ENCODE results near the gene ID4.
"Not testable (repeated sequence)": the region's sequence is repeated elsewhere in the genome, so short reads cannot be mapped to it uniquely, and the experiment has no call there.

The ID4 gene

DNA sequence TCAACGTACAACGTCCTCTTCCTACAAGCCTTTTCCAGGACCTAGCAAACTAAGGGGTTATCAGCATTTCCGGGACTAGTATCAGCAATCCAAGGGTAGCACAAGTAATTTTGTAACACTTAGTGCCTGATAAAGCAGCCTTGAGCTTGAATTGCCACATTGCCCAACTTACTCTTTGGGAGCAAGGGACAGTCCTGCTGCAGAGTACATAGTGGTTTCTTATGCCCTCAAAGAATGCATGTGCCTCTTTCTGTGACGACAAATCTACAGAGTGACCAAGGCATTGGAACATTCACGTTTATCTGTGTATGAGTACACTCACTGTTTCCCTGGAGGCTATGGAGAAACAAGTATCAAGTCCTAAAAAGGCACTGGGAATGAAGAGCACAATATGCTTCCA lies 3.2 kb upstream of the ID4 start:
- no peak for DNase-seq (ENCODE audit: low spot score)

DNA sequence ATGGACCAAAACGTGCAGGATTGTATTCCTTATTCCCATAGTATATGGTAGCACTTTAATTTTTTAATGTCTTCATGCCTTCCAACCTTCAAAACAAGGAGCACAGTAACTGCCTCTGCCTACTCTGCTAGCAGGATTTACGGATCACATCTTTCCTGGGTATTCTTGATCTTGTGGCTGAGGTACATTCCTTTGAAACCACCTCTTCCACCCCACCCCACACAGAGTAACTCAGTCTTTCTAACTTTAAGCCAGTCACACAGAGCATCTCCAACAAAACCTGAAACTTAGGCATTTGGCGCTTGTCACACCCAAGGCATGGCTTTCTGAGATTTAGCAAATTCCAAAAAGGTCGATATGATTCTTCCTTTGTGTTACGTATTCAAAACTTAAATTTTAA lies 2.3 kb upstream of the ID4 start:
- DNase-seq (ENCODE audit: low spot score) = no peak

DNA sequence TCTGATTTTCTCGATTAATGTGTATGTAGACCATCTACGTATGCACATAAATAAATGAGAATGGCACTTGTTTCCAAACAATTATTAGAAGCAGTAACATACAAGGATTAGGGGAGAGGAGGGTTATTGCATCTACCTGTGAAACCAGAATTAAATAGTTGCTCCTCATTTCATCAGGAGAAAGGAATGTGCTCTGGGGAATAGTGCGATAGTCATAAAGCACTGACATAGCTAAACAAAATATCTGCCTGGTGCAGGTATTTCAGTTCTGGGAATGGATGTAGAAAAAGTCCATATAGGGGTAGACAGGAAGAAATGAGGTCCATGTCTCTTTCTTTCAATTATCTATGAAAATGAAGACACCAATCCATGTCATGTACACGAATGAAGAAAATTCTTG lies 1.6 kb upstream of the ID4 start:
- DNase-seq (ENCODE audit: low spot score) = no peak

DNA sequence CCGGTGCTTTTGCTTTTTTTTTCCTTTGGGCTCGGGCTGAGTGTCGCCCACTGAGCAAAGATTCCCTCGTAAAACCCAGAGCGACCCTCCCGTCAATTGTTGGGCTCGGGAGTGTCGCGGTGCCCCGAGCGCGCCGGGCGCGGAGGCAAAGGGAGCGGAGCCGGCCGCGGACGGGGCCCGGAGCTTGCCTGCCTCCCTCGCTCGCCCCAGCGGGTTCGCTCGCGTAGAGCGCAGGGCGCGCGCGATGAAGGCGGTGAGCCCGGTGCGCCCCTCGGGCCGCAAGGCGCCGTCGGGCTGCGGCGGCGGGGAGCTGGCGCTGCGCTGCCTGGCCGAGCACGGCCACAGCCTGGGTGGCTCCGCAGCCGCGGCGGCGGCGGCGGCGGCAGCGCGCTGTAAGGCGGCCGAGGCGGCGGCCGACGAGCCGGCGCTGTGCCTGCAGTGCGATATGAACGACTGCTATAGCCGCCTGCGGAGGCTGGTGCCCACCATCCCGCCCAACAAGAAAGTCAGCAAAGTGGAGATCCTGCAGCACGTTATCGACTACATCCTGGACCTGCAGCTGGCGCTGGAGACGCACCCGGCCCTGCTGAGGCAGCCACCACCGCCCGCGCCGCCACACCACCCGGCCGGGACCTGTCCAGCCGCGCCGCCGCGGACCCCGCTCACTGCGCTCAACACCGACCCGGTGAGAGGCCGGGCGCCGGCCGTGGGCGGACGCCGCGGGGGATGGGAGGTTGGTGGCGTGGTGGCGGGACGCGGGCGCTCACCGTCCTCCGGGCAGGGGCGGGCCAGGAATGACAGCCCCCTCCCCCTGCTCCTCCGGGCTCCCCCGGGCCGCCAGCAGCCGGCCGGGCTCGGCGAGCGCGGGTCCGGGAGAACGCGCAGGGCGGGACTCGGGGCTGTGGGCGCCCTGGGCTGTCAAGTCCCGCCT lies 606 bp downstream of the ID4 start:
- DNase-seq (ENCODE audit: low spot score) = peak; percentile 9

DNA sequence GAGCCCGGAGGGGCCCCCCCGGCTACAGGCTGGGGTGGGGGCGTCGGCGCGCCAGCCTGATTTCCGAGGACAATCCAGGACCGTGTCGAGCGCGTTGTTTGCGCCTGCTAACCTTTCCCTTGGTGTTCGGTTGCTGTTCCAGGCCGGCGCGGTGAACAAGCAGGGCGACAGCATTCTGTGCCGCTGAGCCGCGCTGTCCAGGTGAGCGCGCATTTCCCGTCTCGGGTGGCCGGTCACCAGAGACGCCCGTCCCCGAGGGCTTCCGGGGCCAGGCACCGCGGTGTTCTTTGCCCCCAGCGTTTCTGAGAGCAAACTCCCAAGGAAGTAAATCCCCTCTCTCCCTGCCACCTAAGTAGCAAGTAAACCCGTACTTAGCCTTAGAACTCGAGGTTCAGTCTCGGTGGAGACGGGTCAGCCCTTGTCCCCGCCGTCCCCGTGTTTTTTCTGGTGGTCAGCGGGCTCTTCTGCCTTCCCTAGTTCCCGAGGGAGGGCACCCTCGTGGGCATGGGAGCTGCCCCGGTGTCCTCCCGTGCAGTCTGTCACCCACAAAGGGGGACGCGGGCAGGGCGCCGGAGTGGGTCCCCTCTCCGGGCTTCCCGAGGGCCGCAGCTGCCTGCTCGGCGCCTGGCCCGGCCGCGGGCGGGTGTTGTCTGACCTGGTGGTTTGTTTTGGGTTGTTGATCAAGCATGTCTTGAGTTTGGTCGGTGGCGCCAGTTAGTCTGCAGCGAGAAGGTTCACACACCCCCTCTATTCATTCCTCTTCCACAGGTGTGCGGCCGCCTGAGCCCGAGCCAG lies 1.5 kb downstream of the ID4 start:
- DNase-seq (ENCODE audit: low spot score) = peak; percentile 27

DNA sequence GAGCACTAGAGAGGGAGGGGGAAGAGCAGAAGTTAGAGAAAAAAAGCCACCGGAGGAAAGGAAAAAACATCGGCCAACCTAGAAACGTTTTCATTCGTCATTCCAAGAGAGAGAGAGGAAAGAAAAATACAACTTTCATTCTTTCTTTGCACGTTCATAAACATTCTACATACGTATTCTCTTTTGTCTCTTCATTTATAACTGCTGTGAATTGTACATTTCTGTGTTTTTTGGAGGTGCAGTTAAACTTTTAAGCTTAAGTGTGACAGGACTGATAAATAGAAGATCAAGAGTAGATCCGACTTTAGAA lies 2.0 kb downstream of the ID4 start:
- no peak for DNase-seq (ENCODE audit: low spot score)

DNA sequence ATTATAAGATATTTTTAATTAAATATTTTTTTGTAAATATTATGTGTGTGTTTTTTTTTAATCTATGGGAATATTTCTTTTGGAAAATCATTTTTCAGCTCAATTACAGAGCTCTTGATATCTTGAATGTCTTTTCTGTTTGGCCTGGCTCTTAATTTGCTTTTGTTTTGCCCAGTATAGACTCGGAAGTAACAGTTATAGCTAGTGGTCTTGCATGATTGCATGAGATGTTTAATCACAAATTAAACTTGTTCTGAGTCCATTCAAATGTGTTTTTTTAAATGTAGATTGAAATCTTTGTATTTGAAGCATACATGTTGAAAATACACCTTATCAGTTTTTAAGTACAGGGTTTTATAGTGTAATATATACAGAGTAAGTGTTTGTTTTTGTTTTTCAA lies 2.6 kb downstream of the ID4 start:
- DNase-seq (ENCODE audit: low spot score) = no peak

DNA sequence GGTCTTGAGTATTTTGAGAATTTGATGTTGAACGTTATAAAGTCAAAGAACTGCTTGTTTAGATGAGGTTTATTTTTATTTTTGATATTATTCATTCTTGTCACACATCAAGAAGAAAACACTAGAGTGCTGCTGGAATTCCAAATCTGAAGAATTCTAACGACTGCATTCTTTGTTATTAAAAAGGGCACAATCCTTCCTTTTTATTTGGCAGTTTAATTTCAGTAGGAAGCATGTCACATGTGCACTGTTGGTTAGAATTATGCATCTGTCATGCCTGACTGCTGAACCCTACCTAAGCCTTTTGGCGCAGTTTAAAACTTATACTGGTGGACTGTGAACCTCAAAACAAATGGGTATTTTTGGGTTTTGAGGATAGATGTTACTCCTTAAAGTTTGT lies 4.0 kb downstream of the ID4 start:
- DNase-seq (ENCODE audit: low spot score) = no peak

DNA sequence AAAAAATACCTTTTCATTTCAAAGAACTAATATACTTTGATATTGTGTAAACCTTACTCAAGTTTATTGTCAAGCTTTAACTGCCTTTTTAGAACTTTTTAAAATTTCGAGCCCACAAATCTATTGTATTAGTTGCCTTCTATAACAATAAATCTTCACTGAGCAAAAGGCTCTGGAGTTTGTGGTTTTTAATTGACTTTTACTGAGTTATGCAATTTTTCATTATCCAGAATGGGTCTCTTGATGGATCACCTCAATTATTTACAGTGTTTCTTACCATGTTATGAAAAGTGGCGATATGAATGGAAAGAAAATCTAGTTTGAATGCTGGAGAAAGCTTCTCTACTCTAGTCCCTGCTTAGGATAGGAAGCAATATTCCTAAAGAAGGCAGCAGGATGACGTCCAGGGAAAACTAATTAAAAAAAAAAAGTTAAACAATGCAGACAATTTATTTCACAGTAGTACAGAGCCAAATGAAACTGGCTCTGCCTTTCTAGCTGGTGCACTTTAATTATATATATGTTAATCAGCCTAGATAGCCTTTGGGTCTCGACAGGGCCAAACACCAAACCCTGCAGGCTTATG lies 5.0 kb downstream of the ID4 start:
- no peak for DNase-seq (ENCODE audit: low spot score)

DNA sequence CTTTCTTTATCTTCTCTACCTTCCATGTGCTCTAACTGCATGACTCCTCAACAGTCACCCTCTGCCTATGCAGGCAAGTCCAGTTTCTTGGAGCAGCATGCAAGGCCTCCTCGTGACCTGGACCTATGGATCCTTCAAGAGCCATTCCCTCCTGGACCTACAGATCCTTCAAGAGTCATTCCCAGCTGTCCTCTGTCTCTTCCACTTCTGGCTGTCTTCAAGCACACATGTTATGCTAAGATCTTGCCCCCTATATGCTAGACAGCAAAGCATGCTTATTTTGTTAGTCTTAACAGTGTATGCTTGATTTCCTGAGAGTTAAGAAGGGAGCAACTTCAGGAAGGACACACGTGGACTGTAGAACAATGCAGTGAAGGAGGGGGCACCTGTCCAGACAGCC lies 7.5 kb downstream of the ID4 start:
- no peak for DNase-seq (ENCODE audit: low spot score)

DNA sequence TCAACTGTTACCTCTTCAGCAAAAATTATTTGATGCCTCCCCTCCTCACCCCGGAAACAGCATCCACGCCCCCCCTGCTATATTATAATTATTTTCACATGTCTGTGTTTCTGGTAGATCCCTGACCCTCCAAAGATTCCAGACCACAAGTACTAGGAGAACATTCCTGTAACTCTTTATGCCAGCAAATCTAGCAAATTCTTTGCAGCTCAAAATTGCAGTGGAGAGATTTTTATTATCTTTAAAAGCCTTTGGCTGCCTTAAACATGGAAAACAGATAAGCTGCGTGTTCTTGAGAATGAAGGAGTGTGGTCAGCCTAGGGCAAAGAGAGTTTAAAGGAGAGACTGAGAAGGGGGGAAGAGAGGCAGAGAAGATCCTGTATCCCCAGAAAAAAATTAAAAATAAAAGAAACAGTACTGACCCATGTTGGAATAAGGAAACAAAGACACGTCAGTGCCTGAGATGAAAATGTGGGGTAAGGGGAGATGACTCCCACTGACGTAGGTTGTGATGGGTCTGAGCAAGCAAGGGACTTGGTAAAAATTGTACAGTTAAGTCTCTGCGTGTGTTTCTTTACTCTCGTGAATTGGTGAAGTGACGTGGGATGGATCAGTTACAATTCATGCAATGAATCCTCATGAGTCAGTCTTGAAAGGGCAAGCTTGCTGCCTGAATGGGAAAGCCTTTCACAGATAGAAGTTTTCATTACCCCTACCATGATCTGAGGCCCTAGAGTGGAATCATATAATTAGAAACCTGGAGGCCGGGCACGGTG lies 8.3 kb downstream of the ID4 start:
- DNase-seq (ENCODE audit: low spot score) = no peak

DNA sequence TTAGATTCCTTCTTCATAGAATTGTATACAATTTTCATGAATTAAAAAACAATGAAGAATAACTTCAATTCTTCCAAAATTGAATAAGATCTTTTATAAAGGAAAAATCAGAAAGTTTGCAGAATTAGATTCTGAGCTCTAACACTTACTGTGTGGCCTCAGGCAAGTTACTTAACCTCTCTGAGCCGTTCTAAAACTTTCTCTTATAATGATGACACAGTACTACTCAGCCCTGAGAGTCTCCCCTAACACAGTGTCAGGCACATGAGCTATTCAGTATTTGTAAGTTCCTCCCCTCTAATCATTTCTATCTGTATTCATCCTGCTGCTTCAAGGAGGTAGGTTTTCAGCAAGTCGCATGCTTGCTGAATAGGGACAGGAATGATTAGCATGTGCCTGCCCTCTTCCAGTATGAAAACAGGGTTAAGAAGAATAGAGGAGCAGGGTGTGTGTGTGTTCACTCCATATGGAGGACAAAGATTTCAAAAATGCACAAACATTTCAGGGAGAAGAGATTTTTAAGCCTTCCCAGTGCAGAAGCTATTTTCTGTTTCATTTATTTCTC lies 11.4 kb downstream of the ID4 start:
- DNase-seq (ENCODE audit: low spot score) = no peak

DNA sequence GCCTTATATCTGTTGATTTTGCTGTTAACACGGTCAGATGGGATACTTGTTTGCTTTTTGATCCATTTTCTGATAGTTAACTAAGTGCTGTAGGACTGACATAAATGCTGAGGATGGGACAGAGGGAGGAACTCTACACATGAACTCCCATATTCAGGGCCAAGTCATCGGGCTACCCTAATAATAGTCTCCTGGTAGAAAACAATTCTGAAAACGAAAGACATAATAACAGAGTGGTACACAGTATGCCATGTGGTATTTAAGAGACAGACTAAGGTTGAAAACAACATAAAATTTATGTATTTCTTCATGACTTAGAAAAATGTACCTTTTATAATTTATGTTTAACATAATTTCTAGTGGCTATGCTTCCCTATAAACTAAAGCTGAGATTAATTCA lies 12.0 kb downstream of the ID4 start:
- no peak for DNase-seq (ENCODE audit: low spot score)

DNA sequence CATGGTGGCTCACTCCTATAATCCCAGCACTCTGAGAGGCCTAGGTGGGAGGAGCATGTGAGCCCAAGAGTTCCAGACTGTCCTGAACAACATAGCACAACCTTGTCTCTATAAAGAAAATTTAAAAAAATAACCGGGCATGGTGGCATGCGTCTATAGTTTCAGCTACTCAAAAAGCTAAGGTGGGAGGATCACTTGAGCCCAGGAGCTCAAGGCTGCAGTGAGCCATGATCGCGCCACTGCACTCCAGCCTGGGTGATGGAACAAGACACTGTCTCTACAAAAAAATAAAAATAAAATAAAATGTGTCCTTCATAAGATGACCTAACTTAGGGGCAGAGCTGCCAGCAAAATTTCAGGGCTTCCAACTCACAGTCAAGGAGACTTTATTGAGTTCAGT lies 12.6 kb downstream of the ID4 start:
- DNase-seq (ENCODE audit: low spot score) = no peak

DNA sequence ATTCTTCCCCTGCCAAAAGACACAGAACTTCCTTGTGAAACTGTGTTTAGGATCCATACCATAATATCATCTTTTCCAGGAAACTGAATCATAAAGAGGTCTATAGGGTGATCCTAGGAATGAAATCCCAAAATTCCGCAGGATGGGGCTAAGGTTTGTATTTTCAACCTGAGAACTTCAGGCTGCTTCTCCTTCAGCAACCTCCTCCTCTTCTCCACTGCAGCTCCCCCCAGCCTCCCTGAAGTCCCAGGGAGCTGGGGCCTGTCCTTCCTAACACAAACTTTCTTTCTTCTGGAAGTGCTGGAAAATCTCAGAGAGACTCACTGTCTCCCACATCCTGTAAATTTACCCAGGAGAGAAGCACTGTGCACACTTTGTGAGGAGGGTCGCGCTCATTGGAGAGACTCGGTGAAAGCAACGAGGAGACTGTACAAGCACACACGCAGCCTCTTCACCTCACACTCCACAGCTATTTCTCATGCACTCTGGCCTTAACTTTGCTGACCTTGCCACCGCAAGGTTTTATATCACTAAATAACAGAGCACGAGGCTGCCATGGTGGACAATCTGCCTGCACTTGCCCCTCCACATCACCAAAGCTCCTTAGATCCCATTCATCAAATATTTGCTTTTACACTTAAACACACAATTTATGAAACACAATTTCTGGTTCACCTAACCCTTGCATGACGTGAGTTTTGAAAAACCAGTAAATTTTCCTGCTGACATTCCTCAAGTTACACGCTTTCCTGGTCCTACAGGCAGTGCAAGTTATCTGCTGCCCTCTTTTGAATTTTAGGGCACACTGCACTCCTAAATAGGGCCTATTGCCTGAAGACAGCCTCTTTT lies 14.3 kb downstream of the ID4 start:
- peak; percentile 6 for DNase-seq (ENCODE audit: low spot score)

DNA sequence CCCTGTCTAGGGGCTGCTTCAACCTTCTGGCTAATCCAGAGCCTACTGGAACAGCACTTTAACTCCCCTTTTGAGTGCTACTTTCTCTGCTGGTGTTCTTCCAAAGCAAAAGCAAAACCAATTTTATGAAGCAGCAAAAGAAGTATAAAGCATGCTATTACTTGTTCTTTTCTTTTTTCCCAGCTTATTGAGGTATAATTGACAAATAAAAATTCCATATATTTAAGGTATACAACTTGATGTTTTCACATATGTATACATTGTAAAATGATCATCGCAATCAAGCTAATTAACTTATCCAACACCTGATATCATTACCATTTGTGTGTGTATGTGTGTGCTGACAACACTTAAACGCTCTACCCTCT lies 14.9 kb downstream of the ID4 start:
- DNase-seq (ENCODE audit: low spot score) = no peak

DNA sequence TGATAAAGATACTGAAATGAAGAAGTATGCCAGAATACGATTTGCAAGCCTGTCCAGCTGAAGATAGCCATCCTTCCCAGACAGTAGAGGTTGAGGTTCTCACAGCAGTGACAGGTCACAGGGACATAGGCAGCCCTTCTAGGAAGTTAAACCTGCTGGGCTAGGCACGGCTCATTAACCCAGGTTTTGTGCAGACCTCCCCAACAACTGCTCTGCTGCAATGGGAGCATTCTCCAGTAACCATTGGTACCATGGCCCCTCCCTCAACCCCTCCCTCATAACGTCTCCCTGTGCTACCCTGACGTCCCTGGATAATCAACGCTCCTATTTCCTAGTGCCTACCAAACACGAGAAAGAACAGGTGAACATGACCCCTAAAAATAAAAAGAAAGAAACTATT lies 15.8 kb downstream of the ID4 start:
- no peak for DNase-seq (ENCODE audit: low spot score)

DNA sequence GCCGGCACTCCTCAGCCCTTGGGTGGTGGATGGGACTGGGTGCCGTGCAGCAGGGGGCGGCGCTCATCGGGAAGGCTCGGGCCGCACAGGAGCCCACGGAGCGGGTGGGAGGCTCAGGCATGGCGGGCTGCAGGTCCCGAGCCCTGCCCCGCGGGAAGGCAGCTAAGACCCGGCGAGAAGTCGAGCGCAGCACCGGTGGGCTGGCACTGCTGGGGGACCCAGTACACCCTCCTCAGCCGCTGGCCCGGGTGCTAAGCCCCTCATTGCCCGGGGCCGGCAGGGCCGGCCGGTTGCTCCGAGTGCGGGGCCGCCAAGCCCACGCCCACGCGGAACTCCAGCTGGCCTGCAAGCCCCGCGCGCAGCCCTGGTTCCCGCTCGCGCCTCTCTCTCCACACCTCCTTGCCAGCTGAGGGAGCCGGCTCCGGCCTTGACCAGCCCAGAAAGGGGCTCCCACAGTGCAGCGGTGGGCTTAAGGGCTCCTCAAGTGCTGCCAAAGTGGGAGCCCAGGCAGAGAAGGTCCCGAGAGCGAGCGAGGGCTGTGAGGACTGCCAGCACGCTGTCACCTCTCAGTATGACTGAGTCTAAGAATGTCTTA lies 17.3 kb downstream of the ID4 start:
- DNase-seq (ENCODE audit: low spot score) = not testable (repeated sequence)

DNA sequence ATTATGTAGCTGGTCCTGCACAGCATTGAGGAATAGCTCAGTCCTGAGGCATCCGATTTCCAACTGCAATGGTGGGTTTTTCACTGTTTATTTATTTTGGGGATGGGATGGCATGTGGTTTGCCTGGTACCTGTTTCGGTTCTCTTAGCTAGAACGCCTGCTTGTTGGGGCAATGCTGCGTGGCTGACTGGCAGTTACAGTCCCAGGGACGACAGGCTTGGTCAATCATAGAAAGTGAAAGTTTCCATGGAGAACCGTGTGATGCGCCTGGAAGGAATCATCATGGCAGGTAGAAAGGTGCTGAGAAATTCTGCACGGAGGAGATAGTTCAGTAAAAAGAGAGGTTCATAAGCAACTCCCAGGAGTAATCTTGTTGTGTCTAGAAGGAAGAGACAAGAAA lies 18.4 kb downstream of the ID4 start:
- DNase-seq (ENCODE audit: low spot score) = no peak

DNA sequence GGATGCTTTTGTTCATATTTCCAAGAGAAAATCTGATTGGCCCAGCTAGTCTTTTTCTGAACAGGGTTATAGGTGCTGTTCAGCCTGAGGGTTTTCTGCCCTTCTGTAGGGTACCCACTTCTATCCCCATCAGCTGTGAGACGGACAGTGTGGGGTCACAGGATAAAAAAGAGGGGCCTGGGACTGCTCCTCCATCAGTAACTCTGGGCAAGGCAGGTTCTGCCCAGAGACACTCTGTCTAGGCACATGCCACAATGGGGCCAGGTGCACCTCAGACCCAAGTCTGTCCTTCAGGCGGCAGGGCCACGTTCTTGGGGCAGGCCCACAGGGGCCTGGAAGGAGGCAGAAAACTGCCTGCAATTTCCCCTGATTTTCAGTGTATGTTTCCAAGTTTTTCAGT lies 20.0 kb downstream of the ID4 start:
- no peak for DNase-seq (ENCODE audit: low spot score)

DNA sequence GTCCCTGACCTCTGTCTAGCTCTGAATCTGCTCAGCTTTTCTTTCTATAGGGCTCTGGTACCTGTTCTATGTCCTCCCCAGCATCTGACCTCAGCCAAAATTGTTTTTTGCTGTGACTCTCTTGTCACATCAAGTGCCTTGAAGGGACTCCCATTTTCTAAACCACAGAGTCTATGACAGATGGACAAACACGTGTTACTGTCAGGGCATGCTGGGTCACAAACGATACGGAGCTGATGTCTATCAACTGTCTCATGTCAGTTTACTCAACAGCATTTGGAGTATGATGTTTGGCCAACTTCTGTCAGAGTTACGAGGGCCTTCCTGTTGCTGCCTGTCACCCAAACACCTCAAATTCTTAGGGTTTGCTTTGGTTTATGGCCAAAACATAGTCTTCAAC lies 20.5 kb downstream of the ID4 start:
- DNase-seq (ENCODE audit: low spot score) = no peak

Measured in germinal center (tissue), 1 donor.